Measurements from ENCODE around the gene AKAP8L. TPM values are rescaled to one million over a fixed set of nuclear protein-coding genes. Genes with fewer than 3 reads are reported as not detected.

AKAP8L gene
- total RNA-seq, 4 donors from 2014 or later = 112 to 329 (median 172) TPM

DNA sequence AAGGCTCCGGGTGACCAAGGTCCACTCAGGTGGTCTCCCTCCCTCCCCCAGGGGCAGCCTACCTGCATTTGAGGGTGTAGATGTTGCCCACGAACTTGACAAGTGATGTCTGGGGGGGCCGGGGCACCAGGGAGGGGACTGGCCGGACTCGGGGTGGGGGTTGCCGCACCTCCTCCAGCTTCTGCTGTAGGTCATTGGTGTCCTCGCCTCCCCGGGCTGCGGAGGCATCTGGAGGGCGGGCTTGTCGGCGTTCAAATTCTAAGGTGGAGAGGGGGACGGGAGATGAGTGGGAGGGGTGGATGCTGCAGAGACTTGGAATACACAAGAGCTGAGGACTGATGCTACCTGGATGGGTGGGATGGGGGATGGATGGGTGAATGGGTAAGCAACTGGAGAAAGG lies 5.3 kb upstream of the AKAP8L start:
- in situ Hi-C loops (cut with MboI; ENCODE audit: low pct_ligation_motif_present in 1 of 4, low pct_unique_long_range_greater_than_20kb in 1 of 4, low sequenced_read_pairs in 3 of 4) = loop anchor here in 2 of 4 donors (10.0 kb wide), 1 partner anchor 131 kb away; no protein-coding TSS in a partner anchor
- TF ChIP-seq POLR2AphosphoS5 (IDR thresholded peaks at IDR 0.05) = no peak
- TF ChIP-seq EP300 (IDR thresholded peaks at IDR 0.05; ENCODE audit: low read depth) = no peak
- TF ChIP-seq, protein P1, sequence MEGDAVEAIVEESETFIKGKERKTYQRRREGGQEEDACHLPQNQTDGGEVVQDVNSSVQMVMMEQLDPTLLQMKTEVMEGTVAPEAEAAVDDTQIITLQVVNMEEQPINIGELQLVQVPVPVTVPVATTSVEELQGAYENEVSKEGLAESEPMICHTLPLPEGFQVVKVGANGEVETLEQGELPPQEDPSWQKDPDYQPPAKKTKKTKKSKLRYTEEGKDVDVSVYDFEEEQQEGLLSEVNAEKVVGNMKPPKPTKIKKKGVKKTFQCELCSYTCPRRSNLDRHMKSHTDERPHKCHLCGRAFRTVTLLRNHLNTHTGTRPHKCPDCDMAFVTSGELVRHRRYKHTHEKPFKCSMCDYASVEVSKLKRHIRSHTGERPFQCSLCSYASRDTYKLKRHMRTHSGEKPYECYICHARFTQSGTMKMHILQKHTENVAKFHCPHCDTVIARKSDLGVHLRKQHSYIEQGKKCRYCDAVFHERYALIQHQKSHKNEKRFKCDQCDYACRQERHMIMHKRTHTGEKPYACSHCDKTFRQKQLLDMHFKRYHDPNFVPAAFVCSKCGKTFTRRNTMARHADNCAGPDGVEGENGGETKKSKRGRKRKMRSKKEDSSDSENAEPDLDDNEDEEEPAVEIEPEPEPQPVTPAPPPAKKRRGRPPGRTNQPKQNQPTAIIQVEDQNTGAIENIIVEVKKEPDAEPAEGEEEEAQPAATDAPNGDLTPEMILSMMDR (IDR thresholded peaks at IDR 0.05) = no peak
- TF ChIP-seq POLR2A (IDR thresholded peaks at IDR 0.05) = no peak
- Histone ChIP-seq H3K4me3 (no peak overlapping the region), H3K27ac (no peak overlapping the region), H3K27me3 (no peaks in the 10 kb centered on the region), H3K4me1 (peaks cover 0 to 14% (median 4%) of the 10 kb centered on the region in 4 donors), H3K36me3 (peaks cover 0 to 37% (median 22%) of the 10 kb centered on the region in 4 donors), H3K9me3 (no peaks in the 10 kb centered on the region)
- intact Hi-C loops (cut with DNase I; ENCODE audit: low total_unique reads) = no loop called here
- WGBS, 2 donors (ENCODE audit: low coverage in 1 of 2) = 94 to 100% methylated on average over 1 to 13 of the region's 13 CpGs
- no peak for DNase-seq

DNA sequence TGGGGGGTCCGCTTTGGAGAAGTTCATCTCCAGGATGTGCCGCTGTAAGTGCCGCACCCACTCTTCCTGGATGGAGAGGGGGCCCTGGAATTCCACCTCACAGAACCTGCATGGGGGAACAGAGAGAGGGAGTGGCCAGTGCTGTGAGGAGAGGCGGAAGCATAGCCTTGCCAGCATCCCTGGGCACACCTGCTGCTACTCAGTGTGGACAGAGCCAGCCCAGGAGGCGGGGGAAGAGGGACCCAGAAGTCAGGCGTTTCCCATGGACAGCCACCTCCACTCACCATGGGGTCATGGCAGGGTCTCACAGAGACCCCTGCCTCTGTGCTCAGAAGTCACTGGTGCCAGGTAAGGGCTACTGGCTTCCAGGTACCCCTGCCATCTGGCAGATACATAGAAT lies 4.3 kb upstream of the AKAP8L start:
- H3K4me1 ChIP-seq = peaks cover 0 to 14% (median 4%) of the 10 kb centered on the region in 4 donors
- DNase-seq = no peak
- peaks cover 0 to 37% (median 22%) of the 10 kb centered on the region in 4 donors for H3K36me3 ChIP-seq
- no peaks in the 10 kb centered on the region for H3K27me3 ChIP-seq
- H3K4me3 ChIP-seq = no peak overlapping the region
- intact Hi-C loops (cut with DNase I; ENCODE audit: low total_unique reads) (no loop called here), in situ Hi-C loops (cut with MboI; ENCODE audit: low pct_ligation_motif_present in 1 of 4, low pct_unique_long_range_greater_than_20kb in 1 of 4, low sequenced_read_pairs in 3 of 4) (loop anchor here in 2 of 4 donors (10.0 kb wide), 1 partner anchor 132 kb away; no protein-coding TSS in a partner anchor)
- H3K9me3 ChIP-seq = no peaks in the 10 kb centered on the region
- 95% methylated on average over 6 of the region's 6 CpGs; no CpG with 5 or more reads in 1 of the 2 donors for WGBS, 2 donors (ENCODE audit: low coverage in 1 of 2)
- no peak overlapping the region for H3K27ac ChIP-seq
- no peak for TF ChIP-seq POLR2AphosphoS5 (IDR thresholded peaks at IDR 0.05)
- TF ChIP-seq, protein P1 (IDR thresholded peaks at IDR 0.05) = no peak
- TF ChIP-seq POLR2A (IDR thresholded peaks at IDR 0.05) = no peak
- no peak for TF ChIP-seq EP300 (IDR thresholded peaks at IDR 0.05; ENCODE audit: low read depth)

DNA sequence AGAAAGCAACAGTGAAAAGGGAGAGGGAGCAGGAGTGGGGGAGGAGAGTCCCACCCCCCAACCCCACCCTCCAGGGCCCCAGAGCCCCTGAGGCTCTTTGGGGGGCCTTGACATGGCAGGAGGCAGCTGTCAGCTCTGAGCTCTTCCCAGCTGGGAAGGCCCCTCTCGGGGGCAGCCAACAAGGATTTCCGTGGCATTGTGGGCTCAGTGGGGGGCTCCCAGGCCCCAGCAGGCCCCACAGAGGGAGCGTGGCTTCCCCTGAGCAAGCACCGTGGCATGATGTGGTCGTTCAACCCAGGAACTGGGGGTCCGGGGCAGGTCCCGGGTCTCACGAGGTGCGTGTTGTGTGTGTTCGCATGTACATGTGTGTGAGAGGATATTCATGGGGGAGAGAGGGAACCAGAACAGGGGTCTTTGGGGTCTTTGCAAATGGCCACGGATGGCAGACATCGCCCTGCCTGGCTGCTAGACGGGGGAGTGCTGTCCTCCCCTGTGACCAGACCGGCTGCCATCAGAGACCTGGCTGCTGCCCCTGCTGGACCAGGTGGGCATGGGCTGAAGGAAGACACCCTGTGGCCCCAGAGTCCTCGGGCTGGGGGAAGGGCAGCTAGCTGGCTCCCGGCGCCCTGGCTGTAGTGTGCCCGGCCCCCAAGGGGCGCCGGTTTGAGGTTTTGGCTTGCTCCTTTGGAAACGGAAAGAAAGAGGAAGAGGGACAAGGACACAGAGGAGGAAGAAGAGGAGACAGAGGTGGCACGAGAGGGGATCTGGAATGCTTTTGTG lies 3.7 kb upstream of the AKAP8L start:
- in situ Hi-C loops (cut with MboI; ENCODE audit: low pct_ligation_motif_present in 1 of 4, low pct_unique_long_range_greater_than_20kb in 1 of 4, low sequenced_read_pairs in 3 of 4) = loop anchor here in 2 of 4 donors (10.0 kb wide), 1 partner anchor 132 kb away; no protein-coding TSS in a partner anchor
- H3K4me3 ChIP-seq = no peak overlapping the region
- no peaks in the 10 kb centered on the region for H3K9me3 ChIP-seq
- TF ChIP-seq POLR2A (IDR thresholded peaks at IDR 0.05) = no peak
- no peak for TF ChIP-seq EP300 (IDR thresholded peaks at IDR 0.05; ENCODE audit: low read depth)
- TF ChIP-seq, protein P1 (IDR thresholded peaks at IDR 0.05) = no peak
- no peak for TF ChIP-seq POLR2AphosphoS5 (IDR thresholded peaks at IDR 0.05)
- peaks cover 0 to 35% (median 21%) of the 10 kb centered on the region in 4 donors for H3K36me3 ChIP-seq
- no peaks in the 10 kb centered on the region for H3K27me3 ChIP-seq
- peak overlapping the region in 2 of 4 donors; percentile 30 to 35 for H3K27ac ChIP-seq
- intact Hi-C loops (cut with DNase I; ENCODE audit: low total_unique reads) = no loop called here
- H3K4me1 ChIP-seq = peaks cover 3 to 19% (median 8%) of the 10 kb centered on the region in 4 donors
- DNase-seq = no peak
- WGBS, 2 donors (ENCODE audit: low coverage in 1 of 2) = 86% methylated on average over 21 of the region's 22 CpGs; no CpG with 5 or more reads in 1 of the 2 donors

DNA sequence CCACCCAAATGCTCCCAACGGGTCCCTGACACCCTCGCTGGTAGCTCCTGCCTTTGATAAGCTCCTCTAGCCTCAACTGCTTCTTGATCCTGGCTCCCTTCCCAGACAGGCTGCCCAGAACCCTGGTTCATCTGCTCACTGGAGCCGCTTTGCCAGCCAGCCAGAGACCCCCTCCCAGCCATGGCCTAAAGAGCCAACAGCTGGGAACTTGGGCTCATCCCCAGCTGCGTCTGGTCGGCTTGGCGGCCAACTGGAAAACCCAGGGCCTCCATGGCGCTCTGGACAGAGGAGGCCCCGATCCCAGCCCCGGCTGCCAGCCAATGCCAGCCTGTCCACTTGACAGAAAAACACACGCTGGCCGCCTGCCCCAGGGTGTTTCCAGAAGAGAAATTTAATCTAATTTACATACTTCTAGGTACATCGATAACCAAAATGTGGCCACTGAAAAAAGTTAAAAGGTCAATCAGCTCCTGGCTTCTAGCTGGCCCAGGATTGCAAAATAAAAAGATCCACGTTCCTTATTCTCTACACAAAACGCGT lies 3.0 kb upstream of the AKAP8L start:
- H3K36me3 ChIP-seq = peaks cover 0 to 32% (median 19%) of the 10 kb centered on the region in 4 donors
- no peak for DNase-seq
- no peaks in the 10 kb centered on the region for H3K27me3 ChIP-seq
- TF ChIP-seq POLR2AphosphoS5 (IDR thresholded peaks at IDR 0.05) (no peak), EP300 (IDR thresholded peaks at IDR 0.05; ENCODE audit: low read depth) (no peak), POLR2A (IDR thresholded peaks at IDR 0.05) (no peak)
- TF ChIP-seq, protein P1 (IDR thresholded peaks at IDR 0.05) = no peak
- intact Hi-C loops (cut with DNase I; ENCODE audit: low total_unique reads) (no loop called here), in situ Hi-C loops (cut with MboI; ENCODE audit: low pct_ligation_motif_present in 1 of 4, low pct_unique_long_range_greater_than_20kb in 1 of 4, low sequenced_read_pairs in 3 of 4) (loop anchor here in 2 of 4 donors (10.0 kb wide), 1 partner anchor 133 kb away; no protein-coding TSS in a partner anchor)
- no peak overlapping the region for H3K4me3 ChIP-seq
- peak overlapping the region in 3 of 4 donors; percentile 23 to 35 (median 30) for H3K27ac ChIP-seq
- H3K9me3 ChIP-seq = no peaks in the 10 kb centered on the region
- whole genome bisulfite sequencing, 2 donors (ENCODE audit: low coverage in 1 of 2) = 74% methylated on average over 15 of the region's 15 CpGs; no CpG with 5 or more reads in 1 of the 2 donors
- peaks cover 10 to 26% (median 15%) of the 10 kb centered on the region in 4 donors for H3K4me1 ChIP-seq

Measured in transverse colon (tissue), 4 donors.